Sigmoid colon (tissue), 7 donors: ENCODE measurements around the gene SLC25A1. TPM values are rescaled to one million over a fixed set of nuclear protein-coding genes. Genes with fewer than 3 reads are reported as not detected.

Experiments used
- DNase-seq: peaks from one replicate; pipeline ENCODE4 v3.0.0-alpha.2; 2019
- H3K27ac ChIP-seq, 4 donors: fragments of 200-600 bp; sonication (generic); one replicate each; pipeline ENCODE4 v1.5.1; 2016 to 2019; ENCODE audit warnings: mild to moderate bottlenecking in 1 of 4
- H3K27me3 ChIP-seq, 3 donors: fragments of 200-600 bp; sonication (generic); one replicate each; pipeline ENCODE4 v1.5.1; 2019; ENCODE audit warnings: mild to moderate bottlenecking in 1 of 3
- H3K36me3 ChIP-seq, 4 donors: fragments of 200-600 bp; sonication (generic); one replicate each; pipeline ENCODE4 v1.5.1; 2016 to 2019
- H3K4me1 ChIP-seq, 4 donors: fragments of 200-600 bp; sonication (generic); one replicate each; pipeline ENCODE4 v1.5.1; 2017 to 2019
- H3K4me3 ChIP-seq, 4 donors: fragments of 200-600 bp; sonication (generic); one replicate each; pipeline ENCODE4 v1.5.1; 2017 to 2019; ENCODE audit warnings: mild to moderate bottlenecking in 2 of 4, moderate library complexity in 1 of 4
- H3K9me3 ChIP-seq, 4 donors: fragments of 200-600 bp in 3 of 4; sonication (generic) in 3 of 4; one replicate each; pipeline versions ENCODE4 v1.5.1 to v1.6.1; 2013 to 2019
- EP300 ChIP-seq, 4 donors: sonication (generic); formaldehyde crosslinking; IDR thresholded peaks; one replicate each; pipeline ENCODE4 v1.6.1; 2017; ENCODE audit warnings: antibody characterized with exemption in 4 of 4
- POLR2A ChIP-seq, 2 donors: fragments of 450-650 bp; IDR thresholded peaks; one replicate each; pipeline ENCODE4 v1.6.1; 2016; ENCODE audit warnings: antibody characterized with exemption in 2 of 2, mild to moderate bottlenecking in 2 of 2, moderate library complexity in 2 of 2
- POLR2AphosphoS5 ChIP-seq, 4 donors: sonication (generic); formaldehyde crosslinking; IDR thresholded peaks; one replicate each; pipeline ENCODE4 v1.6.1; 2017; ENCODE audit warnings: antibody characterized with exemption in 4 of 4
- WGBS, 2 donors: extraction: QIAGEN DNeasy Blood & Tissue Kit; methylation state at CpG; one replicate each; pipeline ENCODE4 v1.1.7; 2013; 5-methylcytosine and 5-hydroxymethylcytosine counted together
- intact Hi-C: fragments of 100-400 bp; cut with DNase I; formaldehyde crosslinking; loops from one replicate; pipeline ENCODE4 v1.15.1; 2023
- polyA plus RNA-seq, 3 donors: library from polyadenylated mRNA; stranded (reverse); fragments of 200-250 nt; gene quantifications; one replicate each; pipeline ENCODE4 v1.2.3, GENCODE V29; 2013
- total RNA-seq, 4 donors: library from RNA; depleted of rRNA; stranded (reverse); fragments of >200 nt; gene quantifications; one replicate each; pipeline ENCODE4 v1.1.0, GENCODE V29; 2016
- TF ChIP-seq, protein P1 (sequence below), 4 experiments: fragments of 450-650 bp in 3 of 4; fragments of 200-600 bp in 1 of 4; IDR thresholded peaks; one replicate each; pipeline ENCODE4 v1.5.1; 2016 to 2019; ENCODE audit warnings: antibody characterized with exemption in 4 of 4, mild to moderate bottlenecking in 3 of 4, moderate library complexity in 2 of 4
- donor health status: healthy with polysubstance abuse.
- donor health status: Bipolar disorder and iron deficiency.
- donor health status: healthy.

Gene SLC25A1
- total and polyA plus RNA-seq, 7 donors, result 28.2 to 146 (median 45.3) TPM

DNA sequence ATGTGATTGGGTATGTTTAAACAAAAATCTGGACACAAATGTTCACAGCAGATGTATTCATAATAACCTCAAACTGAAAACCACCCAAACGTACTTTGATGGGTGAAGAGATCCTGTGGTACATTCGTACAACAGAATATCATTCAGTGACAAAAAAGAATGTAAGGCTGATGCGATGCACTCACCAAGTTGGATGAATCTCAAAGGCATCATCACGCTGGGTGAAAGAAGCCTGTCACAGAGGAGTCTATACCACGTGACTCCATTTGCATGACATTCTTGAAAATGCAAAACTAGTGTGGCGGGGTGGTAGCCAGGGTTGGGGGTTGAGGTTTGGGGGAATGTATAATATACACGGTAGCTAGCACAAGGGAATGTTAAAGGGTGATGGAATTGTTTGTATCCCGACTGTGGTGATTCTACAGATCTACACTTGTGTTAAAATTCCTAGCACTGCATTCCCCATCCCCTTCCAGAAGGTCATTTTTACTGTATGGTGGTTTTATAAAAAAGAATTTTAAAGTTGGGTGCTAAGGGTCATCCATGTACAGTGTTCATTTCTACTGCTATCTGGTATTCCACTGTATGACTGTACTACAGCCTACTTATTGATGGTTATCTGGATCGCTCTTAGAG, 35.0 kb upstream of the SLC25A1 start:
- no peak overlapping the region for H3K27ac ChIP-seq
- DNase-seq, result no peak
- WGBS, 2 donors, result 77 to 89% methylated on average over 9 of the region's 9 CpGs
- H3K27me3 ChIP-seq, result no peaks in the 10 kb centered on the region
- H3K4me3 ChIP-seq, result no peak overlapping the region
- intact Hi-C loops, result no loop called here
- H3K36me3 ChIP-seq, result peaks cover 0 to 12% (median 5%) of the 10 kb centered on the region in 4 donors
- no peaks in the 10 kb centered on the region for H3K4me1 ChIP-seq
- H3K9me3 ChIP-seq, result no peaks in the 10 kb centered on the region
- TF ChIP-seq, protein P1, sequence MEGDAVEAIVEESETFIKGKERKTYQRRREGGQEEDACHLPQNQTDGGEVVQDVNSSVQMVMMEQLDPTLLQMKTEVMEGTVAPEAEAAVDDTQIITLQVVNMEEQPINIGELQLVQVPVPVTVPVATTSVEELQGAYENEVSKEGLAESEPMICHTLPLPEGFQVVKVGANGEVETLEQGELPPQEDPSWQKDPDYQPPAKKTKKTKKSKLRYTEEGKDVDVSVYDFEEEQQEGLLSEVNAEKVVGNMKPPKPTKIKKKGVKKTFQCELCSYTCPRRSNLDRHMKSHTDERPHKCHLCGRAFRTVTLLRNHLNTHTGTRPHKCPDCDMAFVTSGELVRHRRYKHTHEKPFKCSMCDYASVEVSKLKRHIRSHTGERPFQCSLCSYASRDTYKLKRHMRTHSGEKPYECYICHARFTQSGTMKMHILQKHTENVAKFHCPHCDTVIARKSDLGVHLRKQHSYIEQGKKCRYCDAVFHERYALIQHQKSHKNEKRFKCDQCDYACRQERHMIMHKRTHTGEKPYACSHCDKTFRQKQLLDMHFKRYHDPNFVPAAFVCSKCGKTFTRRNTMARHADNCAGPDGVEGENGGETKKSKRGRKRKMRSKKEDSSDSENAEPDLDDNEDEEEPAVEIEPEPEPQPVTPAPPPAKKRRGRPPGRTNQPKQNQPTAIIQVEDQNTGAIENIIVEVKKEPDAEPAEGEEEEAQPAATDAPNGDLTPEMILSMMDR (IDR thresholded peaks at IDR 0.05), result no peak
- TF ChIP-seq POLR2AphosphoS5 (IDR thresholded peaks at IDR 0.05) (no peak), POLR2A (IDR thresholded peaks at IDR 0.05) (no peak), EP300 (IDR thresholded peaks at IDR 0.05) (no peak)

DNA sequence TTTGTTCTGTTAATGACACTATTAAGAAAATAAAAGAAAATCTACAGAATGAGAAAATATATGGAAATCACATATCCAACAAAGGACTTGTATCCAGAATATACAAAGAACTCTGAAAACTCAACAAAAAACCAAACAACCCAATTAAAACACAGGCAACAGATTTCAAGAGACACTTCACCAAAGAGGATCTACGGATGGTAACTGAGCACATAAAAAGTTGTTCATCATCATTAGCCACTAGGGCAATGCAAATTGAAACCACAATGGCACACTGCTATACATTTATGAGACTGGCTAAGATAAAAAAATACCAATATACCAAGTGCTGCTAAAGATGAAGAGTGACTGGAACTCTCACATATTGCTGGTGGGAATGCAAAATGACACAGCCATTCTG, 34.5 kb upstream of the SLC25A1 start:
- no peak overlapping the region for H3K4me3 ChIP-seq
- no peaks in the 10 kb centered on the region for H3K27me3 ChIP-seq
- no peak for TF ChIP-seq POLR2A (IDR thresholded peaks at IDR 0.05)
- TF ChIP-seq, protein P1 (IDR thresholded peaks at IDR 0.05), result no peak
- TF ChIP-seq EP300 (IDR thresholded peaks at IDR 0.05), result no peak
- no peak for TF ChIP-seq POLR2AphosphoS5 (IDR thresholded peaks at IDR 0.05)
- no peak for DNase-seq
- intact Hi-C loops, result no loop called here
- H3K4me1 ChIP-seq, result no peaks in the 10 kb centered on the region
- no peaks in the 10 kb centered on the region for H3K9me3 ChIP-seq
- no peak overlapping the region for H3K27ac ChIP-seq
- peaks cover 0 to 14% (median 7%) of the 10 kb centered on the region in 4 donors for H3K36me3 ChIP-seq
- 74 to 90% methylated on average over 1 of the region's 1 CpG for WGBS, 2 donors

DNA sequence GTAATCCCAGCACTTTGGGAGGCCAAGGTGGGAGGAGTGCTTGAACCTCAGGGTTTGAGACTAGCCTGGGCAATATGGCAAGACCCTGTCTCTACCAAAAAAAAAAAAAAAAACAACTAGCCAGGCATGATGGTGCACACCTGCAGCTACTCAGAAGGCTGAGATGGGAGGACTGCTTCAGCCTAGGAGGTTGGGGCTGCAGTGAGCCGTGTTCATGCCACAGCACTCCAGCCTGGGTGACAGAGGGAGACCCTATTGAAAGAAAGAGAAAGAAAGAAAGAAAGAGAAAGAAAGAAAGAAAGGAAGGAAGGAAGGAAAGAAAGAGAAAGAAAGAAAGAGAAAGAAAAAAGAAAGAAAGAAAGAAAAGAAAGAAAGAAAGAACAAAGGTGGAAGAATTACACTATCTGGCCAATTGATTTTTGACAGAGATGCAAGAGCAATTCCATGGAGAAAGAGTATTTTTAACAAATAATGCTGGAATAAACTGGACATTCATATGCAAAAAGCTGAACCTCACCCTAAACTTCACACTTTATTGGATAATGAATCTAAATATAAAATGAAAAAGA, 33.9 kb upstream of the SLC25A1 start:
- H3K4me3 ChIP-seq, result no peak overlapping the region
- H3K27ac ChIP-seq, result no peak overlapping the region
- H3K36me3 ChIP-seq, result peaks cover 0 to 14% (median 7%) of the 10 kb centered on the region in 4 donors
- no peaks in the 10 kb centered on the region for H3K9me3 ChIP-seq
- no peaks in the 10 kb centered on the region for H3K4me1 ChIP-seq
- 90 to 95% methylated on average over 1 of the region's 1 CpG for WGBS, 2 donors
- intact Hi-C loops, result no loop called here
- H3K27me3 ChIP-seq, result no peaks in the 10 kb centered on the region
- no peak for DNase-seq
- TF ChIP-seq, protein P1 (IDR thresholded peaks at IDR 0.05), result no peak
- TF ChIP-seq POLR2AphosphoS5 (IDR thresholded peaks at IDR 0.05) (no peak), POLR2A (IDR thresholded peaks at IDR 0.05) (no peak), EP300 (IDR thresholded peaks at IDR 0.05) (no peak)

DNA sequence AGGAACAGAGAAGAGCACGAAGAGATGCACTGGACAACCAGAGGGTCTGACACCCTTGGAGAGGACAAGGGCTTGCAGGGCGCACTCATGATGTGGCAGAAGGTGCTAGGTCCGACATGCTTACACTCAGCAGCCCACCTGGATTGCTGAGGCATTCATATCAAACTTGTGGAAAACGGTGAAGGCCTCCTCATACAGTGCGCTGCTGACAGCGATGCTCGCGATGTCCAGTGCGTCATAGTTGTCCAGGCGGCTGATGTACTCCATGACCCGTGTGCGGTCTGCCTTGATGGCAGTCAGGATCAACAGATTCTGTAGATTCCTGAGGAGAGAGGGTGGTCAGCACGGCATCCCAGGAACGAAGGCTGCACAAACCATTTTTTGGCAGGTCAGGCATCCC, 31.7 kb upstream of the SLC25A1 start:
- TF ChIP-seq, protein P1 (IDR thresholded peaks at IDR 0.05), result no peak
- TF ChIP-seq POLR2A (IDR thresholded peaks at IDR 0.05) (no peak), EP300 (IDR thresholded peaks at IDR 0.05) (no peak), POLR2AphosphoS5 (IDR thresholded peaks at IDR 0.05) (no peak)
- peaks cover 0 to 14% (median 7%) of the 10 kb centered on the region in 4 donors for H3K36me3 ChIP-seq
- no peaks in the 10 kb centered on the region for H3K27me3 ChIP-seq
- WGBS, 2 donors, result 95 to 96% methylated on average over 14 of the region's 14 CpGs
- intact Hi-C loops, result no loop called here
- H3K4me3 ChIP-seq, result no peak overlapping the region
- H3K9me3 ChIP-seq, result no peaks in the 10 kb centered on the region
- H3K27ac ChIP-seq, result no peak overlapping the region
- no peaks in the 10 kb centered on the region for H3K4me1 ChIP-seq
- DNase-seq, result no peak
